HG02943 (cell line): ENCODE results near the gene SOHLH1.
"Not testable (repeated sequence)": the region's sequence is repeated elsewhere in the genome, so short reads cannot be mapped to it uniquely, and the experiment has no call there.

Experiments
- ATAC-seq: cut with Tn5 transposase; IDR thresholded peaks from one replicate; pipeline ENCODE4 v1.9.1; 2021; ENCODE audit warnings: mild to moderate bottlenecking, low read depth, moderate library complexity; ENCODE audit not compliant: unreplicated experiment

The SOHLH1 gene

GRCh38 chr9:135683401-135684034, 15.8 kb downstream of the SOHLH1 start:
- ATAC-seq, result no peak

GRCh38 chr9:135681161-135681560, 18.1 kb downstream of the SOHLH1 start:
- no peak for ATAC-seq

GRCh38 chr9:135680056-135680455, 19.2 kb downstream of the SOHLH1 start:
- ATAC-seq, result no peak

- ATAC-seq, result no peak
Measured at GRCh38 chr9:135678236-135679017, 20.9 kb downstream of the SOHLH1 start.

GRCh38 chr9:135677641-135678168, 21.6 kb downstream of the SOHLH1 start:
- no peak for ATAC-seq

GRCh38 chr9:135676891-135677290, 22.4 kb downstream of the SOHLH1 start:
- ATAC-seq, result no peak

GRCh38 chr9:135674977-135675376, 24.3 kb downstream of the SOHLH1 start:
- no peak for ATAC-seq

GRCh38 chr9:135673941-135674340, 25.3 kb downstream of the SOHLH1 start:
- no peak for ATAC-seq

GRCh38 chr9:135672786-135673185, 26.5 kb downstream of the SOHLH1 start:
- not testable (repeated sequence) for ATAC-seq

- no peak for ATAC-seq
Measured at GRCh38 chr9:135671591-135672041, 27.7 kb downstream of the SOHLH1 start.

- ATAC-seq, result no peak
Measured at GRCh38 chr9:135670721-135671590, 28.3 kb downstream of the SOHLH1 start.

GRCh38 chr9:135669616-135670285, 29.5 kb downstream of the SOHLH1 start:
- no peak for ATAC-seq

- not testable (repeated sequence) for ATAC-seq
Measured at GRCh38 chr9:135669018-135669417, 30.3 kb downstream of the SOHLH1 start.

GRCh38 chr9:135667463-135668001, 31.7 kb downstream of the SOHLH1 start:
- no peak for ATAC-seq

GRCh38 chr9:135666534-135667462, 32.5 kb downstream of the SOHLH1 start:
- ATAC-seq, result no peak

- ATAC-seq, result no peak
Measured at GRCh38 chr9:135665795-135666189, 33.5 kb downstream of the SOHLH1 start.

GRCh38 chr9:135664801-135665794, 34.2 kb downstream of the SOHLH1 start:
- no peak for ATAC-seq

- no peak for ATAC-seq
Measured at GRCh38 chr9:135664266-135664665, 35.0 kb downstream of the SOHLH1 start.
